ENCODE data around the gene CLC.
"Not testable (repeated sequence)": the region's sequence is repeated elsewhere in the genome, so short reads cannot be mapped to it uniquely, and the experiment has no call there.

Gene CLC

GRCh38 chr19:39737891-39738290 lies at the start of gene CLC:
Gene CLC, minus strand, starts transcription at chr19:39738029. Its CDS starts 77 bp downstream, at chr19:39737952.
- no peak for DNase-seq (ENCODE audit: low read depth in 2 of 2)

- DNase-seq (ENCODE audit: low read depth in 2 of 2) = no peak
These were observed 43.1 kb upstream of the CLC start for GRCh38 chr19:39780894-39781293.

- no peak for DNase-seq (ENCODE audit: low read depth in 2 of 2)
These were observed 40.9 kb upstream of the CLC start, which contains the start of gene LEUTX for GRCh38 chr19:39778763-39779162. Gene LEUTX, plus strand, starts transcription at chr19:39778854. Its CDS starts 67 bp downstream, at chr19:39778921.

- DNase-seq (ENCODE audit: low read depth in 2 of 2) = no peak
These were observed 31.0 kb upstream of the CLC start for GRCh38 chr19:39768786-39769185.

GRCh38 chr19:39768334-39768733 lies 30.5 kb upstream of the CLC start:
- no peak for DNase-seq (ENCODE audit: low read depth in 2 of 2)

GRCh38 chr19:39765091-39766076 lies 27.6 kb upstream of the CLC start:
- DNase-seq (ENCODE audit: low read depth in 2 of 2) = no peak

- not testable (repeated sequence) for DNase-seq (ENCODE audit: low read depth in 2 of 2)
These were observed 24.0 kb upstream of the CLC start for GRCh38 chr19:39761851-39762250.

GRCh38 chr19:39759457-39760184 lies 21.8 kb upstream of the CLC start:
- DNase-seq (ENCODE audit: low read depth in 2 of 2) = no peak

- DNase-seq (ENCODE audit: low read depth in 2 of 2) = no peak
These were observed 17.1 kb upstream of the CLC start for GRCh38 chr19:39754971-39755370.

- no peak for DNase-seq (ENCODE audit: low read depth in 2 of 2)
These were observed 16.7 kb upstream of the CLC start for GRCh38 chr19:39754544-39754943.

- DNase-seq (ENCODE audit: low read depth in 2 of 2) = no peak
These were observed 15.0 kb upstream of the CLC start for GRCh38 chr19:39752795-39753194.

- DNase-seq (ENCODE audit: low read depth in 2 of 2) = no peak
These were observed 14.6 kb upstream of the CLC start for GRCh38 chr19:39752390-39752789.

- DNase-seq (ENCODE audit: low read depth in 2 of 2) = no peak
These were observed 12.2 kb upstream of the CLC start for GRCh38 chr19:39749981-39750380.

GRCh38 chr19:39746836-39747529 lies 9.2 kb upstream of the CLC start:
- no peak for DNase-seq (ENCODE audit: low read depth in 2 of 2)

- no peak for DNase-seq (ENCODE audit: low read depth in 2 of 2)
These were observed 7.8 kb upstream of the CLC start for GRCh38 chr19:39745643-39746042.

- DNase-seq (ENCODE audit: low read depth in 2 of 2) = no peak
These were observed 2.6 kb upstream of the CLC start for GRCh38 chr19:39740395-39740794.

- DNase-seq (ENCODE audit: low read depth in 2 of 2) = no peak
These were observed 985 bp upstream of the CLC start for GRCh38 chr19:39738814-39739213.

- DNase-seq (ENCODE audit: low read depth in 2 of 2) = no peak
These were observed 478 bp downstream of the CLC start for GRCh38 chr19:39737351-39737750.

- no peak for DNase-seq (ENCODE audit: low read depth in 2 of 2)
These were observed 1.7 kb downstream of the CLC start for GRCh38 chr19:39736088-39736487.

GRCh38 chr19:39735688-39736087 lies 2.1 kb downstream of the CLC start:
- DNase-seq (ENCODE audit: low read depth in 2 of 2) = no peak

- no peak for DNase-seq (ENCODE audit: low read depth in 2 of 2)
These were observed 4.0 kb downstream of the CLC start for GRCh38 chr19:39733841-39734240.

- DNase-seq (ENCODE audit: low read depth in 2 of 2) = no peak
These were observed 6.1 kb downstream of the CLC start for GRCh38 chr19:39731685-39732084.
